A673 (cell line): Measurements from ENCODE around the gene NDUFA13.

Source experiments
- EZH2 ChIP-seq: fragments of 200-600 bp; sonication (generic); IDR thresholded peaks from 2 replicates; pipeline ENCODE4 v1.6.1; 2017; ENCODE audit warnings: borderline replicate concordance, low read depth, mild to moderate bottlenecking, mixed read lengths, antibody characterized with exemption, low read length; ENCODE audit not compliant: poor library complexity, severe bottlenecking
- TF ChIP-seq, protein P1 (sequence below): fragments of 300-800, 200-600 bp; sonication (generic); conservative IDR thresholded peaks from 2 replicates; pipeline ENCODE4 v1.5.1; 2017; ENCODE audit warnings: low read depth, mild to moderate bottlenecking, antibody characterized with exemption, low read length, moderate library complexity, mixed read lengths

DNA sequence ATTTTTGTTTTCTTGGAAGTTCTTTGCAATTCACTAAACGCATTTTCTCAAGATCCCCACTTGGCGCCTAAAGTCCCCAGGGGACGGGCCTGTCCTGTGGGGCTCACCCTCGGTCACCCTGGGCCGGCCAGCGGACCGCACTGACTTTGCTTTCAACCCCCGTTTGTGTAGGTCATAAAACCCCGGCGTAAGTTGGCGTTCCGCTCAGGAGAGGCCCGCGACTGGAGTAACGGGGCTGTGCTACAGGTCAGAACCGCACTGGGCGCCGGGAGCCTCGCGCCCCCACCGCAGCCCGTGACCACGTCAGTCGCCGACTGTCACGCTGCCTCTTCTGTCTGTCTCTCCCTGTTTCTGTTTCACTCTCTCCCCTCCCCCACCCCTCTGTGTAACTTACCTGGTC is 14.2 kb upstream of the NDUFA13 start:
- TF ChIP-seq, protein P1, sequence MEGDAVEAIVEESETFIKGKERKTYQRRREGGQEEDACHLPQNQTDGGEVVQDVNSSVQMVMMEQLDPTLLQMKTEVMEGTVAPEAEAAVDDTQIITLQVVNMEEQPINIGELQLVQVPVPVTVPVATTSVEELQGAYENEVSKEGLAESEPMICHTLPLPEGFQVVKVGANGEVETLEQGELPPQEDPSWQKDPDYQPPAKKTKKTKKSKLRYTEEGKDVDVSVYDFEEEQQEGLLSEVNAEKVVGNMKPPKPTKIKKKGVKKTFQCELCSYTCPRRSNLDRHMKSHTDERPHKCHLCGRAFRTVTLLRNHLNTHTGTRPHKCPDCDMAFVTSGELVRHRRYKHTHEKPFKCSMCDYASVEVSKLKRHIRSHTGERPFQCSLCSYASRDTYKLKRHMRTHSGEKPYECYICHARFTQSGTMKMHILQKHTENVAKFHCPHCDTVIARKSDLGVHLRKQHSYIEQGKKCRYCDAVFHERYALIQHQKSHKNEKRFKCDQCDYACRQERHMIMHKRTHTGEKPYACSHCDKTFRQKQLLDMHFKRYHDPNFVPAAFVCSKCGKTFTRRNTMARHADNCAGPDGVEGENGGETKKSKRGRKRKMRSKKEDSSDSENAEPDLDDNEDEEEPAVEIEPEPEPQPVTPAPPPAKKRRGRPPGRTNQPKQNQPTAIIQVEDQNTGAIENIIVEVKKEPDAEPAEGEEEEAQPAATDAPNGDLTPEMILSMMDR, result no peak
- TF ChIP-seq EZH2, result no peak
